ENCODE results near the gene SORBS2. TPM values are rescaled to one million over a fixed set of nuclear protein-coding genes. Genes with fewer than 3 reads are reported as not detected.

The SORBS2 gene
- total RNA-seq, 1 experiment from 2014 or later, result 44.5 TPM

DNA sequence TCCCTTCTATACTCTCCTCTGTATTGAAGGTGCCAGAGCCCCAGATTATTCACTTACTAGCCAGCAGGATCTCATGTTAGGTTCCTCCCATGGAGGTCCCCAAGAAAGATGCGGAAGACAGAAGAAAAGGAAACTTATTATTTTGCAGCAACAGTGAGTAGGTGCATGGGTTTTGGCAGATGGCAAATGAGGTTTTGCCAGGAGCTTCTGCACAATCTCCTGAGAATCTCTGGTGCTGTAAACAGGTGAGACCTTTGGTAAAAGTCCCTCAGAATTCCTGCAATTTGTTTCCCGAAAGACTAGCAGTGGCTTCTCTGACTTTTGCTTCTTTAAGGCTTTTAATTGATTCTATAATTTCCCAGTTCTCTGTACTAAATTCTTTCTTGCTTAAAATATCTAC lies 29.5 kb upstream of the SORBS2 start:
- DNase-seq (ENCODE audit: low spot score), result no peak
- peaks cover 24% of the 10 kb centered on the region for H3K36me3 Mint-ChIP-seq
- no peak overlapping the region for H3K4me3 Mint-ChIP-seq
- ATAC-seq, result no peak
- peaks cover 22% of the 10 kb centered on the region for H3K9me3 Mint-ChIP-seq
- ChIA-PET CTCF (no interaction called here), POLR2A (no interaction called here)
- peaks cover 14% of the 10 kb centered on the region for H3K4me1 Mint-ChIP-seq
- no peak overlapping the region for H3K27ac Mint-ChIP-seq
- TF ChIP-seq OVOL2 (CRISPR knock-in tag; IDR thresholded peaks at IDR 0.05; ENCODE audit: borderline replicate concordance) (no peak), FOXK1 (CRISPR knock-in tag; IDR thresholded peaks at IDR 0.05) (no peak), JUN (CRISPR knock-in tag; IDR thresholded peaks at IDR 0.05) (no peak), CREM (CRISPR knock-in tag; IDR thresholded peaks at IDR 0.05) (no peak), ESRRA (CRISPR knock-in tag; IDR thresholded peaks at IDR 0.05; ENCODE audit: borderline replicate concordance) (no peak), NFATC4 (CRISPR knock-in tag; IDR thresholded peaks at IDR 0.05) (no peak), RELA (CRISPR knock-in tag; IDR thresholded peaks at IDR 0.05; ENCODE audit: borderline replicate concordance) (no peak), IRF2 (CRISPR knock-in tag; IDR thresholded peaks at IDR 0.05; ENCODE audit: borderline replicate concordance, low read depth) (no peak)
- TF ChIP-seq, protein P1, sequence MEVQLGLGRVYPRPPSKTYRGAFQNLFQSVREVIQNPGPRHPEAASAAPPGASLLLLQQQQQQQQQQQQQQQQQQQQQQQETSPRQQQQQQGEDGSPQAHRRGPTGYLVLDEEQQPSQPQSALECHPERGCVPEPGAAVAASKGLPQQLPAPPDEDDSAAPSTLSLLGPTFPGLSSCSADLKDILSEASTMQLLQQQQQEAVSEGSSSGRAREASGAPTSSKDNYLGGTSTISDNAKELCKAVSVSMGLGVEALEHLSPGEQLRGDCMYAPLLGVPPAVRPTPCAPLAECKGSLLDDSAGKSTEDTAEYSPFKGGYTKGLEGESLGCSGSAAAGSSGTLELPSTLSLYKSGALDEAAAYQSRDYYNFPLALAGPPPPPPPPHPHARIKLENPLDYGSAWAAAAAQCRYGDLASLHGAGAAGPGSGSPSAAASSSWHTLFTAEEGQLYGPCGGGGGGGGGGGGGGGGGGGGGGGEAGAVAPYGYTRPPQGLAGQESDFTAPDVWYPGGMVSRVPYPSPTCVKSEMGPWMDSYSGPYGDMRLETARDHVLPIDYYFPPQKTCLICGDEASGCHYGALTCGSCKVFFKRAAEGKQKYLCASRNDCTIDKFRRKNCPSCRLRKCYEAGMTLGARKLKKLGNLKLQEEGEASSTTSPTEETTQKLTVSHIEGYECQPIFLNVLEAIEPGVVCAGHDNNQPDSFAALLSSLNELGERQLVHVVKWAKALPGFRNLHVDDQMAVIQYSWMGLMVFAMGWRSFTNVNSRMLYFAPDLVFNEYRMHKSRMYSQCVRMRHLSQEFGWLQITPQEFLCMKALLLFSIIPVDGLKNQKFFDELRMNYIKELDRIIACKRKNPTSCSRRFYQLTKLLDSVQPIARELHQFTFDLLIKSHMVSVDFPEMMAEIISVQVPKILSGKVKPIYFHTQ (CRISPR knock-in tag; IDR thresholded peaks at IDR 0.05), result no peak
- TF ChIP-seq, protein P2, sequence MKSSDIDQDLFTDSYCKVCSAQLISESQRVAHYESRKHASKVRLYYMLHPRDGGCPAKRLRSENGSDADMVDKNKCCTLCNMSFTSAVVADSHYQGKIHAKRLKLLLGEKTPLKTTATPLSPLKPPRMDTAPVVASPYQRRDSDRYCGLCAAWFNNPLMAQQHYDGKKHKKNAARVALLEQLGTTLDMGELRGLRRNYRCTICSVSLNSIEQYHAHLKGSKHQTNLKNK (CRISPR knock-in tag; IDR thresholded peaks at IDR 0.05), result no peak
- TF ChIP-seq, protein P3, sequence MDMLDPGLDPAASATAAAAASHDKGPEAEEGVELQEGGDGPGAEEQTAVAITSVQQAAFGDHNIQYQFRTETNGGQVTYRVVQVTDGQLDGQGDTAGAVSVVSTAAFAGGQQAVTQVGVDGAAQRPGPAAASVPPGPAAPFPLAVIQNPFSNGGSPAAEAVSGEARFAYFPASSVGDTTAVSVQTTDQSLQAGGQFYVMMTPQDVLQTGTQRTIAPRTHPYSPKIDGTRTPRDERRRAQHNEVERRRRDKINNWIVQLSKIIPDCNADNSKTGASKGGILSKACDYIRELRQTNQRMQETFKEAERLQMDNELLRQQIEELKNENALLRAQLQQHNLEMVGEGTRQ (CRISPR knock-in tag; IDR thresholded peaks at IDR 0.05), result no peak
- TF ChIP-seq, protein P4, sequence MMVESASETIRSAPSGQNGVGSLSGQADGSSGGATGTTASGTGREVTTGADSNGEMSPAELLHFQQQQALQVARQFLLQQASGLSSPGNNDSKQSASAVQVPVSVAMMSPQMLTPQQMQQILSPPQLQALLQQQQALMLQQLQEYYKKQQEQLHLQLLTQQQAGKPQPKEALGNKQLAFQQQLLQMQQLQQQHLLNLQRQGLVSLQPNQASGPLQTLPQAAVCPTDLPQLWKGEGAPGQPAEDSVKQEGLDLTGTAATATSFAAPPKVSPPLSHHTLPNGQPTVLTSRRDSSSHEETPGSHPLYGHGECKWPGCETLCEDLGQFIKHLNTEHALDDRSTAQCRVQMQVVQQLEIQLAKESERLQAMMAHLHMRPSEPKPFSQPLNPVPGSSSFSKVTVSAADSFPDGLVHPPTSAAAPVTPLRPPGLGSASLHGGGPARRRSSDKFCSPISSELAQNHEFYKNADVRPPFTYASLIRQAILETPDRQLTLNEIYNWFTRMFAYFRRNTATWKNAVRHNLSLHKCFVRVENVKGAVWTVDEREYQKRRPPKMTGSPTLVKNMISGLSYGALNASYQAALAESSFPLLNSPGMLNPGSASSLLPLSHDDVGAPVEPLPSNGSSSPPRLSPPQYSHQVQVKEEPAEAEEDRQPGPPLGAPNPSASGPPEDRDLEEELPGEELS (CRISPR knock-in tag; IDR thresholded peaks at IDR 0.05), result no peak
- TF ChIP-seq, protein P5, sequence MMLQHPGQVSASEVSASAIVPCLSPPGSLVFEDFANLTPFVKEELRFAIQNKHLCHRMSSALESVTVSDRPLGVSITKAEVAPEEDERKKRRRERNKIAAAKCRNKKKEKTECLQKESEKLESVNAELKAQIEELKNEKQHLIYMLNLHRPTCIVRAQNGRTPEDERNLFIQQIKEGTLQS (CRISPR knock-in tag; conservative IDR thresholded peaks at IDR 0.05), result no peak
- TF ChIP-seq, protein P6, sequence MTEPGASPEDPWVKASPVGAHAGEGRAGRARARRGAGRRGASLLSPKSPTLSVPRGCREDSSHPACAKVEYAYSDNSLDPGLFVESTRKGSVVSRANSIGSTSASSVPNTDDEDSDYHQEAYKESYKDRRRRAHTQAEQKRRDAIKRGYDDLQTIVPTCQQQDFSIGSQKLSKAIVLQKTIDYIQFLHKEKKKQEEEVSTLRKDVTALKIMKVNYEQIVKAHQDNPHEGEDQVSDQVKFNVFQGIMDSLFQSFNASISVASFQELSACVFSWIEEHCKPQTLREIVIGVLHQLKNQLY (CRISPR knock-in tag; IDR thresholded peaks at IDR 0.05), result no peak
- no peaks in the 10 kb centered on the region for H3K27me3 Mint-ChIP-seq (ENCODE audit: low read depth)

DNA sequence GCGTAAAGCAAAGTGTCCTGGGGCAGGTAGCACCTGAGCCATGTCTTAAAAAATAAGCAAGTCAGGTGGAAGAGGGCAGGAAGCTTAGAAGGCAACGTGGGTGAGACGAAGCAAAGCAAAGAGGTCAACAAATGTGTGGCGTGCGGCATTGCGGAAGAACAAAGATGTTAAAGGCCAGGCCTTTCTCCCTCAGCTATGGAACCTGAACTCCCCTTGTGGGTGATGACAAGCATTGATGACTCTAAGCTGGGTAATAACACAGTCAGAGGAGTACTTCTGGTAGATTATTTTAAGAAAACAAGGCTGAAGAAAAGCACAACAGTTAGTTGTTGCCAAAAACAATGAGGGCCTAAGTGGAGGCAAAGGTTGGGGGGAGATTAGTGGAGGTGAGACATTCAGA lies 29.0 kb upstream of the SORBS2 start:
- ATAC-seq, result no peak
- POLR2A ChIA-PET, result no interaction called here
- DNase-seq (ENCODE audit: low spot score), result no peak
- CTCF ChIA-PET, result no interaction called here
- H3K36me3 Mint-ChIP-seq, result peaks cover 19% of the 10 kb centered on the region
- H3K4me1 Mint-ChIP-seq, result peaks cover 14% of the 10 kb centered on the region
- H3K4me3 Mint-ChIP-seq, result no peak overlapping the region
- H3K9me3 Mint-ChIP-seq, result peaks cover 17% of the 10 kb centered on the region
- H3K27me3 Mint-ChIP-seq (ENCODE audit: low read depth), result no peaks in the 10 kb centered on the region
- TF ChIP-seq ZNF317 (CRISPR knock-in tag; IDR thresholded peaks at IDR 0.05; ENCODE audit: borderline replicate concordance, low read depth), result no peak
- TF ChIP-seq, protein P7, sequence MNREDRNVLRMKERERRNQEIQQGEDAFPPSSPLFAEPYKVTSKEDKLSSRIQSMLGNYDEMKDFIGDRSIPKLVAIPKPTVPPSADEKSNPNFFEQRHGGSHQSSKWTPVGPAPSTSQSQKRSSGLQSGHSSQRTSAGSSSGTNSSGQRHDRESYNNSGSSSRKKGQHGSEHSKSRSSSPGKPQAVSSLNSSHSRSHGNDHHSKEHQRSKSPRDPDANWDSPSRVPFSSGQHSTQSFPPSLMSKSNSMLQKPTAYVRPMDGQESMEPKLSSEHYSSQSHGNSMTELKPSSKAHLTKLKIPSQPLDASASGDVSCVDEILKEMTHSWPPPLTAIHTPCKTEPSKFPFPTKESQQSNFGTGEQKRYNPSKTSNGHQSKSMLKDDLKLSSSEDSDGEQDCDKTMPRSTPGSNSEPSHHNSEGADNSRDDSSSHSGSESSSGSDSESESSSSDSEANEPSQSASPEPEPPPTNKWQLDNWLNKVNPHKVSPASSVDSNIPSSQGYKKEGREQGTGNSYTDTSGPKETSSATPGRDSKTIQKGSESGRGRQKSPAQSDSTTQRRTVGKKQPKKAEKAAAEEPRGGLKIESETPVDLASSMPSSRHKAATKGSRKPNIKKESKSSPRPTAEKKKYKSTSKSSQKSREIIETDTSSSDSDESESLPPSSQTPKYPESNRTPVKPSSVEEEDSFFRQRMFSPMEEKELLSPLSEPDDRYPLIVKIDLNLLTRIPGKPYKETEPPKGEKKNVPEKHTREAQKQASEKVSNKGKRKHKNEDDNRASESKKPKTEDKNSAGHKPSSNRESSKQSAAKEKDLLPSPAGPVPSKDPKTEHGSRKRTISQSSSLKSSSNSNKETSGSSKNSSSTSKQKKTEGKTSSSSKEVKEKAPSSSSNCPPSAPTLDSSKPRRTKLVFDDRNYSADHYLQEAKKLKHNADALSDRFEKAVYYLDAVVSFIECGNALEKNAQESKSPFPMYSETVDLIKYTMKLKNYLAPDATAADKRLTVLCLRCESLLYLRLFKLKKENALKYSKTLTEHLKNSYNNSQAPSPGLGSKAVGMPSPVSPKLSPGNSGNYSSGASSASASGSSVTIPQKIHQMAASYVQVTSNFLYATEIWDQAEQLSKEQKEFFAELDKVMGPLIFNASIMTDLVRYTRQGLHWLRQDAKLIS (CRISPR knock-in tag; IDR thresholded peaks at IDR 0.05; ENCODE audit: borderline replicate concordance), result no peak
- TF ChIP-seq, protein P3 (CRISPR knock-in tag; IDR thresholded peaks at IDR 0.05), result no peak
- TF ChIP-seq, protein P8, sequence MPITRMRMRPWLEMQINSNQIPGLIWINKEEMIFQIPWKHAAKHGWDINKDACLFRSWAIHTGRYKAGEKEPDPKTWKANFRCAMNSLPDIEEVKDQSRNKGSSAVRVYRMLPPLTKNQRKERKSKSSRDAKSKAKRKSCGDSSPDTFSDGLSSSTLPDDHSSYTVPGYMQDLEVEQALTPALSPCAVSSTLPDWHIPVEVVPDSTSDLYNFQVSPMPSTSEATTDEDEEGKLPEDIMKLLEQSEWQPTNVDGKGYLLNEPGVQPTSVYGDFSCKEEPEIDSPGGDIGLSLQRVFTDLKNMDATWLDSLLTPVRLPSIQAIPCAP (CRISPR knock-in tag; IDR thresholded peaks at IDR 0.05), result no peak
- TF ChIP-seq NR1H2 (CRISPR knock-in tag; IDR thresholded peaks at IDR 0.05), result no peak
- TF ChIP-seq CREB1 (CRISPR knock-in tag; IDR thresholded peaks at IDR 0.05), result no peak
- H3K27ac Mint-ChIP-seq, result no peak overlapping the region

All from WTC11 (cell line).